DMS153 treated with DMSO at 0.1 percent for 48 hours (cell line): Measurements from ENCODE around the gene LRMDA.

Experiments used
- DNase-seq: peaks from one replicate; lab custom pipeline; 2025; ENCODE audit not compliant: unreplicated experiment; lab: John Stamatoyannopoulos, UW

The LRMDA gene

DNA sequence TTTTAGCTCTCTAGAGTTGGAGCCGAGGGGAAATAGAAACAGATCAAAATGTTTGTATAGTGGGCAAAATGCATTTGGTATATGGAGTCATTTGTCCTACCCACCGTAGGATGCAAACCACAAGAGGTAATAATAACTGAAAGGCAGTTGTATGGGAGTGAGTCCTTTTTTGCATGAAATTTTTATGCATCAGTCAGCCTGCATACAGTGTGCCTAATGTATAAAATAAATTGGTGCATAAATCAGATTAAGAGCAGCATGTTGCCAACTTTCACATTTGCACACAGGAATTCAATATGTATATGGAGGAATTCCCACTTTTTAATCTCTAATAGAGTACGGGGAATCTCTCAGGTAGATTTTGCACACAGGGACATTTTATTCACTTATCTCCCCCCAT, 262.8 kb downstream of the LRMDA start:
- DNase-seq, result no peak

GRCh38 chr10:75694790-75695189, 263.4 kb downstream of the LRMDA start:
- no peak for DNase-seq

- no peak for DNase-seq
Observed at GRCh38 chr10:75695994-75696393, 264.6 kb downstream of the LRMDA start.

GRCh38 chr10:75696536-75696935, 265.1 kb downstream of the LRMDA start:
- no peak for DNase-seq

GRCh38 chr10:75703191-75703854, 271.9 kb downstream of the LRMDA start:
- no peak for DNase-seq

DNA sequence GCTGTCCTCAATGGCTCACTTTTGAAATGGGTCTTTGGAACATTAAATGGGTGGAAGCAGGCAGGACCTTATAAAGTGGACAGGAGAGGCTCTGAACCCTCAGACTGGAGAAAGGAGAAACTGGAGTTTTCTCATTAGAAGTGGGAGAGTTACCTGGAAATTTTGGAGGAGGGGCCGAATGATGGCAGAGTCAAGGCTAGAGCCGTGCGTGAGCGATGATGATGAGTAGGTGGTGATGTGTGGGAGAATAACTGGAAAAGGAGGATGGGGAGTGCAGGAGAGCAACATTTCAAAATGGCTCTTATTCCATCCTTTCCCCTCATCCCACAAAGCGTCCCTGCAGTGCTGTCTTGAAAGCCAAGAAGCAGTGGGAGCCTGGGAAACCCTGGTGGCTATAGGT, 274.0 kb downstream of the LRMDA start:
- DNase-seq, result no peak

DNA sequence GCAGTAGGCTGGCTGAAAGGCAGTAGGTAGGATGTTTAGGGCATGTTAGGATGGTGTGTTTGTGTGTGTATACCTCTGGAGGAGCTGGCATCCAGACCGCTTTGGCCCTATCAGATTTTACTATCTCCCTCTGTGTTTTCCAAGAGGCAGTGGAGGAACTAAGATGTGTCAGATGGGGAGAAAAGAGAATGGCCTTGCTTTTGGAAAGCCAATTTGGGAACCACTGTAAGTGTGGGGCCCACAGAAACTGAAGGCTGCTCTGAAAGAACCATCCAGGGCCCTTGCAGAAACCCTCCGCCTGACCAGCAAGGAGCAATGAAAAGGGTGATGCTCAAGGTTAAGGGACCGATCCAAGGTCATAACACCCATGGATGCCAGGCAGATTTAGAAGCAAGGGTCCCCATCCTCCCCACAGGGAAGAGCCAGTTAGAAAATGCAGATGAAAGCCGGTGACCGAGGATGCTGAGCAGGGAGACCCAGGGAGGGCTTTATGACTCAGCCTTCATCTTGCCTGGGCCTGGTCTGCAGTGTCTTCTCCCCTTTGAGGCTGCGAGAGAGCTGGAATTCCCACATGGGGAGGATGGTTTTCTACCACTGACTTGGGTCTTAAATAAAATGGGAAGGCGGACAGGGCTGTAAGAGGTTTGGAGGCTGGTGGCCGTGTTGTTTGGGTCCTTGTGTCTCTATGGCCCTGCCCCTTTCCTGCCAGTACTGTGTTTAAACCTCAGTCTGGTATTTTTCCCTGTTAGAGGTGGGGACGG, 275.8 kb downstream of the LRMDA start:
- DNase-seq, result no peak

GRCh38 chr10:75708060-75708459, 276.6 kb downstream of the LRMDA start:
- DNase-seq, result peak; percentile 54

GRCh38 chr10:75709245-75709644, 277.8 kb downstream of the LRMDA start:
- DNase-seq, result no peak

DNA sequence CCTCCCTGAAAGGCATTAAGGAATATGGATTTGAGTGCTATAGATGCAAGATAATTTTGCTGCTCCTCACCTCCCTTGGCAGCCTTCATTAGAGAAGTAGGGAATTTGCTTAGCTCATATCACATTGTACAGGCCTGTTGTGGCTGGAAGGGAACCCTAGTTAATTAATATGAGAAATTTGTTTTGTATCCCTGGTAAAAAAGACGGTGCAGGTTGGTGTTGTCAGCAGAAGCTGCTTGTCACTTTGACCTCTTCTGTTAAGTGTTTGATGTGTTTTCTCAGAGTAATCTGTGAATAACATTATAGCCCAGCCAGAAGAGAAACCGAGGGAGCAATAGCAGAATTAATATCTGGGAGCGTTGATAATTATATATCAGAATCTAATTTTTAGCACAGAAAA, 278.4 kb downstream of the LRMDA start:
- no peak for DNase-seq

GRCh38 chr10:75712242-75712880, 280.9 kb downstream of the LRMDA start:
- DNase-seq, result no peak

DNA sequence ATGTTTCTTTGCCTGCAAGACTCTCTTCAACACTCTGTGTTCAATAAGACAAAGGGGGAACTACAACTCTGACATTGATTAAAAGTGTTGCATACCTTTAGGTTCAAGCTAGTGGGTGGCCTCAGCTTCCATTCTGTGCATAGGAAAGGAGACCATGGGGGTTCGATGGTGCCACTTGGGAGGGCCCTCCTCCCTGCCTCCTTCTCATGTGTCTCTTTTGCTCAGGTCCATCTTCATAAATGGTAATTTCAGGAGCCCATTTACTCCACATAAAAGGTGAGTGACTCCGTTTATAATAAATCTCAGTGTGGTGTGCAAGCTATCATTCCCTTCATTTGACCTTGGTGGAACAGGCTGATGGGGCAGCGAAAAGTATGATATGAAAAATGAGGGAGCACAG, 285.1 kb downstream of the LRMDA start:
- DNase-seq, result no peak

GRCh38 chr10:75717126-75717916, 285.9 kb downstream of the LRMDA start:
- no peak for DNase-seq

- peak; percentile 53 for DNase-seq
Observed at GRCh38 chr10:75718991-75719390, 287.6 kb downstream of the LRMDA start.

DNA sequence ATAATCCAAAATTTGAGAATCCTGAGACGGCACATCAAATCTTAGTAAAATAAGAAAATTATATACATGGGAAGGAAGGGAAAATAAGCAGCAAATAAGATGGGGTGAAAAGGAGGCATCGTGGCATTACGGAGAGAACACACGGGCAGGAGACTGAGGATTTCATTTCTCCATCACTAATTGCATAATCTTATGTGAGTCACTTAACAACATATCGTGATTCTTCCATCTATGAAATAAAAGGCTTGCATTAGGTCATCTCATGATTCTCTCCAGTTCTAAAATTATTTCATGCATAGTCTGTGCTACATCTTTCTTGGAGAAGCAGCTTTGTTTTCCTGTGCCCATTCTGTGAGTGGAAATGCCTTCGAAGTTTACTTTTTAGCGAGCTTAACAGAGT, 288.7 kb downstream of the LRMDA start:
- no peak for DNase-seq

GRCh38 chr10:75722020-75722419, 290.6 kb downstream of the LRMDA start:
- DNase-seq, result no peak

DNA sequence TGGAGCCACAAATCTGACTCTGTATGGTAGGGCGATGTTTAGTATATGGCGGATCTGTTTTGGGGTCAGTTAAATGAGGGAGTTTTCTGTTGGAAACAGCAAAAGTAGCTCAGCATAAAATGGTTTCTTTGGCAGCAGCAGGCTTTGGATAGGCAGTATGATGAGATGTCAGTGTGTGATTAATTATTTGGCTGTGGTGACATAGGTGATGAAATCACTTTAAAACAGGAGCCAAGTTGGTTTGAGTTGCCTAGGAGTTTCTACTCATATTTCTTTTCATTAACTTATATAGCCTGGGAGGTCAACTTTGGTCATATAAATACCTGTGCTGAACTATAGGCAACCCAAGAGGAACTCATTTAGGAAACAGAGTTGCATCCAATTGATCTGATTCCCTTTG, 291.2 kb downstream of the LRMDA start:
- DNase-seq, result no peak

DNA sequence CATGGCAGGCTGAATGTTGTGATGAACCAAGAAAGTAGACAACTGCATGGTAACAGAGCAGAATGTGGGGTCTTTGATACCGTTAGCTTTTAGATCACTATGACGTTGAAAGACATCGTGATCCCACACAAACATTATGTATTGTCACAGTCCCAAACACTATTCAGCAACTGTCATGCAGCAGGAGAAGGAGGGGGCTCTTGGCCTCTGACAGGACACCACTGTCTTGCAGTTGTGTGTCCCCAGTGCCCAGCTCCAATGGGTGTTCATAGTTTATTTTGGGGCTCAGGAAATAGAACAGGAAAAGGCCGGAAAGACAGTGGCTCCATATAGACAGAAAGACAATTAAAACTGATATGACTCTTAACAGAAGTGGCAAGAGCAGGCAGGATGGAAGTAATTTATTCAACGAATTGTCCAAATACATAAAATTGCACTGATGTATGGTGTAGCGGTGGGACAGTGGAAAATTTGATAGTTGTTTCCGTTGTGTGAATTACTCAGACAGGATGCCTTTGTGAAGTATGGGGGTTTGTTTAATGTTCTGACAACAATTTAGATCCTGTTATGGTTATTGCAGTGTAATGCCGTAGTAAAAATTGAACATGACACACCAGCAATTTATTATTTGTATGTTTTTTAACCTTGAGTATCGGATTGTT, 292.0 kb downstream of the LRMDA start:
- DNase-seq, result no peak

DNA sequence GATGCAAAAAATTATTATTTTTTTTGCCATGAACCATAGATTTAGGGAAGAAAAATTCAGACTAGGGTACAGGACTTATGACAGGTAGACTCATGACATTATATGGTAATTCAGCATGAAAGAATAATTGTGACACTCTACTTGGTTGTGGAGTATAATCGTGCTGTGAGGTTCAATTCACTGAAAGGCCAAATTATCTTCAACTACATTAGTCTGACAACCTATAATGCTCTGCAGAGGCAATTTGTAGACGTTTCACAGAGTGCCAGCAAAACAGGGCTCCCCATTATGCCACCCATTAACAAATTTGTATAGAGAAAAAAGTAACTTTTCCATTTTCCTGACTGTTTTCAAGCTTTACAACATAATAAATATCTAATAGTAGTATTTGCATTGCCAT, 292.6 kb downstream of the LRMDA start:
- no peak for DNase-seq

DNA sequence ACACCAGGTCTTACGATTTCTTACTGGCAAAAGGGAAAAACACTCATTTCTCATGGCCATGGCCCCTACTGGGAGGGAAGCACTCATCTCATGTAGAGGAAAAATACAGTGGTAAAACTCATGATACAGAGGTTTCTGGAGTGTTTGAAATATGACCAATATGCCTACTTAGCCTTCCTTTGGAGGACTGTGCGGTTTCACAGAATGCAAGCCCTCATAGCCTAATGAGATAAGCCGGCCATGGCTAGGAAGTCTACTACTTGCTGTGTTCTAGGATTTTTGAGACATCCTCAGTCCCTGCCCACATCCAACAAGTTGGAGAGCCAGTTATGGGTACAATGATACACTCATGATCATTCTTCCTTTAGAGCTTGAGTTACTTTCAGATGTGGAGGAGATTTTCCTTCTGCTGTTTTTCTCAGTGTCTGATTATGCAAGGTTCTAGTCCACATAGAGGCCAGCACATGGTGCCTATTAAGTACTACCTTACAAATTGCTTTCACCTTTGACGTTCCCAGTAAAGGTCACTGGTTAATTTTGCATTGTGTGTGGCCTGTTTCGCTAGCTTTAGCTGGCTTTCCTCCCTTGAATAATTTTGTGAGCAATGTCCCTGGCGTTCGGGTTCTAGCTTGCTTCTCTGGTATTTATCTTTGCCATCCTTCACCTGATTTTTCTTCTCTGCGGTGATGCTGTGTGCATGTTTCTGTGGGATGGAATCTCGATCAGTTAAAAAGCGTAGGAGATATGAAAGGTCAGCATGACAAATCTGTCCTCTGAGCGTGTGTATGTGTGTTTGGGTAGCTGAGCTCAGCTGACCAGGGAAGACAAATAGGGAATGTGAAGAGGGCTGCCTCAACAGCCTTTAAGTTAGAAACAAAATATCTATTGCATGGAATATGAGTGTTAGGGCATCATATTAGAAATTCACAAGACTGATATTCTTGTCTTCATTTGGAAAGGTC, 295.4 kb downstream of the LRMDA start:
- DNase-seq, result no peak
